IMR-90 (cell line): ENCODE measurements around the gene CLEC14A. TPM values are rescaled to one million over a fixed set of nuclear protein-coding genes. Genes with fewer than 3 reads are reported as not detected.

Source experiments
- CHD1 ChIP-seq: IDR thresholded peaks from 2 replicates; pipeline ENCODE4 v1.6.1; 2012; ENCODE audit warnings: low read depth, low read length, improper control_type of control experiment
- MAZ ChIP-seq: IDR thresholded peaks from 2 replicates; pipeline ENCODE4 v1.6.1; 2012; ENCODE audit warnings: low read depth, mild to moderate bottlenecking, low read length, improper control_type of control experiment, moderate library complexity, borderline replicate concordance
- POLR2A ChIP-seq: IDR thresholded peaks from 2 replicates; pipeline ENCODE4 v1.6.1; 2012; ENCODE audit warnings: mild to moderate bottlenecking, low read depth, low read length
- SMC3 ChIP-seq: fragments of 150-350 bp; IDR thresholded peaks from 2 replicates; pipeline ENCODE4 v1.6.1; 2016; ENCODE audit warnings: low read depth, mild to moderate bottlenecking, antibody characterized with exemption, low read length, moderate library complexity
- polyA plus RNA-seq, 3 experiments: library from polyadenylated mRNA; depleted of rRNA; stranded (reverse); fragments of >200 nt; gene quantifications; 2 replicates each; pipeline ENCODE4 v1.2.3, GENCODE V29; 2012; ENCODE audit warnings: low replicate concordance in 1 of 3
- total RNA-seq: library from RNA; depleted of rRNA; stranded (reverse); fragments of >200 nt; gene quantifications from 2 replicates; pipeline ENCODE4 v1.2.3, GENCODE V29; 2012

Gene CLEC14A
- total and polyA plus RNA-seq, 2 of the 4 experiments (the other 2 are of a cell fraction) = 3.0 to 6.2 TPM

GRCh38 chr14:38209572-38210557 is 46.0 kb downstream of the CLEC14A start (continued):
- TF ChIP-seq MAZ = no peak
- TF ChIP-seq CHD1 = no peak
- 0 out of 2 replicates have a peak, but pooled peaks have one; percentile 46 for TF ChIP-seq POLR2A
- no peak for TF ChIP-seq SMC3
